Measurements from ENCODE around the gene EPB41L4A.

Gene EPB41L4A

DNA sequence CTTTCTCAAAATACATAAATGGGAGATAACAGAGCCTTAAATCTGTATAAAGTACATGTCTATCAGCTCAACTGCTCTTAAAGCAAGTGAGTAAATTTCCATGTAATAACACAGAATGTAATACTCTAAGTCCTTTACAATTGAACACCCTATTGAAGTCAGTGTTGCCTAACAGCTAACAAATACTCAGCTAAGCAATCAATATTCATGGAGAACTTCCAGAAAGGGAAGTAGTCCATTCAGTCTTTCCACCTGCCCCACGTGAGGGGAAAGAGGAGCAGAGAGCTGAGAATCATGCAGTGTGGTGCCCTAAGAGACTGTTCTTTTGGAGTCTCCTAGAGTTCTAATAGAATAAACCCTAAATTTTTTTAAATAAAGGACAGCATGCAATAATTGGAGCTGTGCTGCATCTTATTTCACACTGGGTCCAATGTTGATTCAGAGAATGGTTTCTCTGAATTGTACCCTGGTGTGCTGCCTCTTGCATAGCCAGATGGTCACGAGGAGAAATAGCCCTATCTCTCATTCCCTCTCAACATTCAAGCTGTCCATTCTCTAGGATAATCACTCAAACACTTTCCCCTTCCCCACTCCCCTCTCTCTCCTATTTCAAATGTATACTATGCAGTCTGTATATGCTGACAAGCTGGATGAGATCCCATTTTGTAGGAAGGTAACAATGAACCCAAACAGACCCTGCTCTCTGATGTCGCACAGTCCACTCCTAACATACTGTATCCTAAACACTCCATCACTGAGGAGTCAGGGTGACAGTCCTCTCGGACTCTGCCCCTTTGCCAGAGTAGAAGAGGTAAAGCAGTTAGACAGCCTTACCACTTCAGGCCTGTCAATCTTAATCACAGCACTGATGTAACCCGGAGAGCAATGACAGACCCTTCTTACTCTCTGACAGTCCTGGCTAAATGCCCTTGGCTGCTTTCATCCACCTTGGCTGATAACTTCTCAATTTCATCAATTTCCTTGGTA is 134.8 kb downstream of the EPB41L4A start:
- Mint-ChIP-seq H3K27me3 (ENCODE audit: low read depth) (no peaks in the 10 kb centered on the region), H3K4me3 (no peak overlapping the region), H3K36me3 (ENCODE audit: low read depth) (no peaks in the 10 kb centered on the region), H3K27ac (no peak overlapping the region), H3K4me1 (ENCODE audit: low read depth) (no peaks in the 10 kb centered on the region), H3K9me3 (no peaks in the 10 kb centered on the region)

DNA sequence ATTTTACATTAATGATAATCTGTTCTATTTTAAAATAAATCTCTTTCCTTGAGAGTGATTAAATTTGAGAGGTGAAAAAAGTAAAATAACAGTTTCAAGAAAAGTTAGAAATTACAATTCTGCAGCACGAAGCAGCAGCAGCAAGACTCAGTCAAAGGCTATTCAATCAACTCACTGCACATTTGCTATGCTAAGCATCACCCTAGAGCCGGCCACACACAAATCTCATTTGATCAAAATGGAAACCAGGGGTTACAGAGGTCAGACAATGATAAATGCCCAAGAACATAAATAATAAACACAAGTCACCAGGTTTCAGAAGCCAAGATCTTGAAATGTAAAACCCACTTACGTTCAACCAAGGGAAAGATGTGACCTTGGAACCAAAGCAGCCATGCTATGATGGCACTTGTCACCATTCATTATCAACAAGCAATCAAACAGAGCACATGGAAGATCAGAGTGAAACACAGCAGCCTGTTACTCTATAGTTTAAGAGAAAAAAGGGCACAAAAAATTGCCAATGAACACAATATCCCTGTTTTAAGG is 136.0 kb downstream of the EPB41L4A start:
- H3K36me3 Mint-ChIP-seq (ENCODE audit: low read depth) = no peaks in the 10 kb centered on the region

DNA sequence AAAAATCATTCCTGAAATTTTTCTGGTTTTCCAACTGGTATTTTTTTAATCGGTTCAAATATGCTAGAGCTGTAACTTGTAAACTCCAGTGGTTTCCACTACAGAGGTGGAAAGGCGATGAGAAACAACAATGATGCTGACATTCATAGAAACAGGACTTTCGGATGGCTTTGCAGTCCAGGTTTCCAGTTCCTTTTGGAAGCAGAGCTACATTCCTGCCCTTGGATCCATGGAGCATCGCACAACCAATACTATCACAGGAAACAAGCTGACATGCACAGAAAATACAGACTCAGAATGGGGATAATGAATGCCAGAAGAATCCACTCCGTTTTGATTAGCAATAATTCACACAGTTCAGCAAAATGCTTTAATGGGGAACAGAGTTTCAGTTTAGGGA is 140.0 kb downstream of the EPB41L4A start:
- Mint-ChIP-seq H3K4me3 (no peak overlapping the region), H3K36me3 (ENCODE audit: low read depth) (no peaks in the 10 kb centered on the region), H3K9me3 (no peaks in the 10 kb centered on the region), H3K4me1 (ENCODE audit: low read depth) (no peaks in the 10 kb centered on the region), H3K27me3 (ENCODE audit: low read depth) (no peaks in the 10 kb centered on the region), H3K27ac (no peak overlapping the region)

More for the DNA sequence above, 136.0 kb downstream of the EPB41L4A start:
- Mint-ChIP-seq H3K27ac (no peak overlapping the region), H3K9me3 (no peaks in the 10 kb centered on the region), H3K27me3 (ENCODE audit: low read depth) (no peaks in the 10 kb centered on the region), H3K4me3 (no peak overlapping the region), H3K4me1 (ENCODE audit: low read depth) (no peaks in the 10 kb centered on the region)

DNA sequence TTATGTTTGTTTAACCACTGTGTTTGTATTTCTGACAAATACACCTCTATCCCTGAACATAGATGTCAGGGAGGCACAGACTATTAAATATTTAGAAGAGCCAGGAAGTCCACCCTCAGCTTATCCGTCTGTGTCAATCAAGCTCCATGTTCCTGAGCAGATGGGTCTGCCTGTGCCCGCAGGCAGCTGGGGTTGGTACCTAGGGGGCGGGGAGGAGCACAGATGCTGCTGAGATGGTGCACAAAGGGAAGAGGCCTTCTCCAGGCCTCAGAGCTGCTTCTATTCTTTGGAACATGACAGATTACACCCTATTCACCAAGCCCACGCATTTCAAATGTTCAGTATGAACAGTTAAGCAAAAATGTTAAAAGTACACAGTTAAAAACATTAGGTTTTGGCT is 142.1 kb downstream of the EPB41L4A start:
- Mint-ChIP-seq H3K27ac (no peak overlapping the region), H3K9me3 (no peaks in the 10 kb centered on the region), H3K4me1 (ENCODE audit: low read depth) (no peaks in the 10 kb centered on the region), H3K27me3 (ENCODE audit: low read depth) (peaks cover 4% of the 10 kb centered on the region), H3K4me3 (no peak overlapping the region), H3K36me3 (ENCODE audit: low read depth) (no peaks in the 10 kb centered on the region)

DNA sequence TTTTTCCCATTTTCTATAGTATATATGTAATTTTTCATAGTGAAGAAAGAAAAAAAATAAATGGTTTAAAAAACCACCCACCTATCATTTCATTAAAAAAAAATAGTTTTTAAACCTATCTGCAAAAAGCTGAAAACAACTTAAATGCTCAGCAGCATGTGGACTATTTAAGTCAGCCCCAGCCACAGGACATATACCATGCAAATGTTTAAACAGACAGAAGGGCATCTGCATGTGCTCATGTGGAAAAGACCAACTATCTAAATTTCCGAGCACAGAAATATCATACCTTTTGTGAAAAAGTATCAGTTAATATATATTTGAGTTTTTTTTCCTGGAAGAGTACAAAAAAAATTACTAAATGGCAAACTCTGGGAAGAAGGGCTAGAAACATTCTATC is 143.4 kb downstream of the EPB41L4A start:
- no peak overlapping the region for H3K4me3 Mint-ChIP-seq
- no peaks in the 10 kb centered on the region for H3K9me3 Mint-ChIP-seq
- H3K27me3 Mint-ChIP-seq (ENCODE audit: low read depth) = peaks cover 4% of the 10 kb centered on the region
- no peak overlapping the region for H3K27ac Mint-ChIP-seq
- no peaks in the 10 kb centered on the region for H3K4me1 Mint-ChIP-seq (ENCODE audit: low read depth)
- no peaks in the 10 kb centered on the region for H3K36me3 Mint-ChIP-seq (ENCODE audit: low read depth)

DNA sequence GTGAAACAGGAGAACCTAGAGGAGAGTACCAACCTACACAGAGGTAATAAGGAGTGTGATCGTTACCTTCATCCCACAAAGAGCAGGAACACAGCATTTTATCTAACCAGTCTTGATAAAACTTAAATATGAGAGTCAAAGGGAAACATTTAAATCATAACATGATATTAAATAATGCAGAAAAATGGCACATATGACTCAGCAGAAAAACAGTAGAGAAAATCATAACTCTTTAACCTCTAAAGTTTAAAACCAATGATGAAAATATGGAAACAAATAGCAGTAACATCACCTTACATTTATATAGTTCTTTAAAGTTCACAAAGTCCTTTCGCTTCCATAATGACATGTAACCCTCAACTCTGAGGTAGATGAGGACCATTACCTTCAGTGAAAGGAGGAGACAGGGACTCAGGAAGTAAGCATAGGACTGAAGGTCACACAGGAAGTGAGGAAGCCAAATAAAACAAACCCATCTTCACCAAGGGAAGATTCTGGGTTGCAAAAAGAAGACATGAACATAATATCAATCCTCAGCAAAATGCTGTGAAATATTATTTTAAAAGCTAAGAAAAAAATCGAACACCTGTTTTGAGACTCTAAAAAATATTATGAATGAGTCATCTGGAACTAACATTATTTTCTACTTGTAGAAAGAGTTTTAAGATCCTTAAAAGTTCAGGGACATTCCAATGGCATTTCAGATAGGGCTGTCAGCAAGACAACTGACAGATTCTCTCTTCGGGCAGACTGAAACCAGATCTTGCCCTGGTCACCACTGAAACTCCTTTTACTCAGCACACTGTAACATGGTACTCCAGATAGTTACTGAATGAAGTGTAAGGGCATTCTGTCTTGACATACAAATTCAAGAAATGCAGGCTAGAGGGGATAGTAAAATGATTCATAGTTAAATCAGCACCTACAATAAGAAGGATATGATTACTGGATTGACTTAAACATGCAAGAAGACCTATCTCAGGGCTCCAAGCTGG is 148.5 kb downstream of the EPB41L4A start:
- Mint-ChIP-seq H3K4me1 (ENCODE audit: low read depth) (peaks cover 1% of the 10 kb centered on the region), H3K36me3 (ENCODE audit: low read depth) (no peaks in the 10 kb centered on the region), H3K4me3 (no peak overlapping the region), H3K27ac (no peak overlapping the region), H3K9me3 (no peaks in the 10 kb centered on the region), H3K27me3 (ENCODE audit: low read depth) (peaks cover 4% of the 10 kb centered on the region)

DNA sequence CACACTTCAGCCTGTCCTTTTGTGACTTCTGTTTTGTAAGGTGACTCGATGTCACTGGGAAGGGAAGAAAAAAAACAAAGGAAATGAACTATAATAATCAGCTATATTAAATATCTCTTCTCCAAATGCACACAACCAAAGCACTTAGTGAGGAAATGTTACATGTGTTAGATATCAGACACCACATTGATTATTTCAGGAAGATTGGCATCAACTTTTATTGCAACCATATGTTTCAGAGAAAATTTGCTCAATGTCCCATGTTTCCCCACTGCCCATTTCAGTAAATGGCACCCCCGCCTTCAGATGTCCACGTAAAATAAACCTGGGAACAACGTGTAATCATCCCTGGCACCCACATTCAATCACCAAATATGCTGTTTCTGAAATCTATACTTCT is 151.8 kb downstream of the EPB41L4A start:
- Mint-ChIP-seq H3K4me3 (no peak overlapping the region), H3K4me1 (ENCODE audit: low read depth) (peaks cover 1% of the 10 kb centered on the region), H3K27me3 (ENCODE audit: low read depth) (no peaks in the 10 kb centered on the region), H3K36me3 (ENCODE audit: low read depth) (no peaks in the 10 kb centered on the region), H3K27ac (no peak overlapping the region), H3K9me3 (no peaks in the 10 kb centered on the region)

DNA sequence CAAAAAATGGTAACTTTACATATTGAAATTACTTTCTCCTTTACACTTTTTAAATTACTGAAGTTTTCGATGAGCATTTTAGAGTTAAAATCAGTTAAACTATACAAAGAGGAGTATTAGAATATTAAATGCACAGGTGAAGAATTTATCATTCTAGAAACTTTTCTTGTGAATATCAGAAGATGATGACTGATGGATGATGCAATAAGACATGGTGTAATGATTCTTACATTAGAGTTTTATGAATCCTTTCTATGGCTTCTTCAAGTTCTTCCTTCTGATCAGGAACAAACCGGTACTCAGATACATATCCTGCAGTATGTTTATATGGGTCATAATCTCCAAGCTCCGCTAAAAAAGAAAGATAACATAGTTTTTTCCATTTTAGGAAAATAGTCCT is 154.4 kb downstream of the EPB41L4A start:
- Mint-ChIP-seq H3K27ac (no peak overlapping the region), H3K36me3 (ENCODE audit: low read depth) (no peaks in the 10 kb centered on the region), H3K4me3 (no peak overlapping the region), H3K4me1 (ENCODE audit: low read depth) (no peaks in the 10 kb centered on the region), H3K27me3 (ENCODE audit: low read depth) (no peaks in the 10 kb centered on the region), H3K9me3 (no peaks in the 10 kb centered on the region)

DNA sequence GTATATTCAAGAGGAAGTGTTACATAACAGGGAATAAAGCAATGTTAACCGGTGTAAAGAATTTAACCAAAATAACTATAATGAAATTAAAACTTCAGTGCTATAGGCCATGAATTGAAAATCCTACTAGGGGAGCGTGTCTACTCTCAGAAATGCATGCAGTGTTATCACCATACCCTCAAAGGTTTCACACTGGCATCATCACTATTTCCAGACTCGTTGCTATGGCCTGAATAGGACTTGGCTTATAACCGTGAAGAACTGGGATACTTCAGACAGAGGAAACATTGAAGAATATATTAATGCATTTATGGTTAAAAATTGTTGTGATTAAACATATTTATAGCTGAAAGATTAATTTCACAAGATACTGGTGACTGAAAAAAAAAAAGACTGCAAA is 154.9 kb downstream of the EPB41L4A start:
- Mint-ChIP-seq H3K9me3 (no peaks in the 10 kb centered on the region), H3K27me3 (ENCODE audit: low read depth) (no peaks in the 10 kb centered on the region), H3K36me3 (ENCODE audit: low read depth) (no peaks in the 10 kb centered on the region), H3K4me1 (ENCODE audit: low read depth) (no peaks in the 10 kb centered on the region), H3K27ac (no peak overlapping the region), H3K4me3 (no peak overlapping the region)

DNA sequence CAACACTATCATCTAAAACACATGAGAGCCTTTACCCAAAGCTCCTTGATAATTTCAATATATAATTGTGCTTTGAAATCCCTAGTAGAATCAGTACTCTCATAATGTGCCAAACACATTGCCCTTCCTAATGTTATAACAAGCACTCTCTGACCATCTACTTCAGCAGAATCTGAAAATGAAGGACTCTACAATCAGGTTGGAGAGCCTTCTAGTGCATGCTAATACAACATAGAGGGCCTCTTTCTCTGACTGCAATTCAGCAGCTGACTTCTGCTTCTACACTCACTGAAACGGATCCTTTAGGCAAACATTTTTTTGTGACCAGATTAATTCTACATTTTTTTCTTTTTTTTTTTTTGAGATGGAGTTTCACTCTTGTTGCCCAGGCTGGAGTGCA is 155.6 kb downstream of the EPB41L4A start:
- Mint-ChIP-seq H3K4me3 (no peak overlapping the region), H3K4me1 (ENCODE audit: low read depth) (no peaks in the 10 kb centered on the region), H3K9me3 (no peaks in the 10 kb centered on the region), H3K27ac (no peak overlapping the region), H3K36me3 (ENCODE audit: low read depth) (no peaks in the 10 kb centered on the region), H3K27me3 (ENCODE audit: low read depth) (peaks cover 1% of the 10 kb centered on the region)

DNA sequence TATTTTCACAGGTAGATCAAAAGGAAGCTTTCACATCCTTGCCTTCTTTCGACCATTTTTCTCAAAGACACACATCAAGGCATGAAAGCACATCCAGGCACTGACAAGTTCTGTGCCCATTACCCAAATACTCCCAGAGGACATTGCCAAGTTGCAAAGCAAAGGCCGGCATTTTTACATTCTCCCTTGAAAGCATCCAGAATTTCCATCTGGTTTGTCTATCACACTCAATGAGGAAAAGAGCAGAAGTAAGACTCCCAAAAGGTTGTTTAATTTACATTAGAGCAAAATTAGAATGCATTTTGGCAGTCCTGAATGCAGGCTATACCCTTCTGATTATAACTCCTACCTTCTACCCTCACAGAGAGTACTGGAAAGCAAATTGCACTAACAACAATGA is 160.5 kb downstream of the EPB41L4A start:
- no peaks in the 10 kb centered on the region for H3K9me3 Mint-ChIP-seq
- no peaks in the 10 kb centered on the region for H3K36me3 Mint-ChIP-seq (ENCODE audit: low read depth)
- H3K4me3 Mint-ChIP-seq = no peak overlapping the region
- no peaks in the 10 kb centered on the region for H3K4me1 Mint-ChIP-seq (ENCODE audit: low read depth)
- H3K27ac Mint-ChIP-seq = no peak overlapping the region
- peaks cover 7% of the 10 kb centered on the region for H3K27me3 Mint-ChIP-seq (ENCODE audit: low read depth)

DNA sequence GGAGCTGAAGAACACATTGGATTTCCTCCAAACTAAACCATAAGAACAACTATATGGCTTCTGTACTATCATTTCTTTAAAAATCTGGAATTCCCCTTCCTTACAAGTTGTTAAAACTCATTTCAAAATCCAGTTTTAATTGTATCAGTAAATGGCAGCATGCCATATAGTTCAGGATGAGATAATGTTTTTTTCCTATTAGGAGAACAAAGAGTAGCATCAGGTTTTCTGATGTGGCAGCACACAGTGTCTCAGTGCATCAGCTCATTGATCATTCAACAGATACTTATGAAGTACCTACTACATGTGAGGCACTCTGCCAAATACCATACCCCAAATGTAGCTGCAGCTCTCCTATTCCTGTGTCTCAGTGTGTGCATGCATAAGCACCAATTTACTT is 161.1 kb downstream of the EPB41L4A start:
- H3K4me3 Mint-ChIP-seq = no peak overlapping the region
- no peaks in the 10 kb centered on the region for H3K4me1 Mint-ChIP-seq (ENCODE audit: low read depth)
- H3K27ac Mint-ChIP-seq = no peak overlapping the region
- no peaks in the 10 kb centered on the region for H3K36me3 Mint-ChIP-seq (ENCODE audit: low read depth)
- no peaks in the 10 kb centered on the region for H3K9me3 Mint-ChIP-seq
- peaks cover 7% of the 10 kb centered on the region for H3K27me3 Mint-ChIP-seq (ENCODE audit: low read depth)

DNA sequence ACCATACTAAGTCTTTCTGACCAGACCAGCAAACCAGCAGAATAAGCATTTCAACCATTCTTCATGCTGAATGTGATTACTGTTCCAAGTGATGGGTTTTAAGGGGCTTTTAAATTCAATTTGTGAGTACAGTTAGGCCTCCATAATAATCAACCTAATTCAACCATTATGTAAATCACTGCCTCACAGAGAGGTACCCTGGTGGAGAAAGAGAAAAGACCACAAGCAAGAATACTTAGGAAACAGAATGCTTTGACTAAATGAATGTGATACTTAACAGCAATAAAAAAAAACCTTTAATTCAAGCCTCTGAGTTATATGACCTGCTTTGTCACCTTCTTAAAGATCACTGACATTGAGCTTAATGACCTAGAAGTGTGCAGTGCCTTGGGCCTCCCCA is 162.1 kb downstream of the EPB41L4A start:
- H3K27ac Mint-ChIP-seq = no peak overlapping the region
- H3K9me3 Mint-ChIP-seq = no peaks in the 10 kb centered on the region
- H3K36me3 Mint-ChIP-seq (ENCODE audit: low read depth) = no peaks in the 10 kb centered on the region
- no peak overlapping the region for H3K4me3 Mint-ChIP-seq
- H3K27me3 Mint-ChIP-seq (ENCODE audit: low read depth) = peaks cover 7% of the 10 kb centered on the region
- H3K4me1 Mint-ChIP-seq (ENCODE audit: low read depth) = no peaks in the 10 kb centered on the region

DNA sequence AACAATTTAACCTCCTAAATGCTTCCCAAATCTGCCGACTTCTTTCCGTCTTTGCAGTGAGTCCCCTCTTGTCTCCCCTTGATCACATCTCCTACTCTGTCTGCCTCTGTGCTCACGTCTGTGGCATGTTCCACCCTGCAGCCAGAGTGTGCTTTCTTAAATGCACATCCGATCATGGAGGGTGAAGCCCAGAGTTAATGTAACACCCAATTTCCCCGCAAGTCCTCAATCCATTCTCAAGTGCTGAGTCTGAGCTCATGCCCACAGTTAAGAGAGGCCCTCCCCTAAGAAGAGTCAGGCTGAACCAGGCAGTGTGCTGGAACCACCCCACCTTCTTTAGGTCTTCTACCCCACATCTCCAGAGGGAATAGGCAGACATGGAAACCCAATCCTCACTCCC is 164.8 kb downstream of the EPB41L4A start:
- Mint-ChIP-seq H3K27ac (no peak overlapping the region), H3K4me3 (no peak overlapping the region), H3K36me3 (ENCODE audit: low read depth) (no peaks in the 10 kb centered on the region), H3K27me3 (ENCODE audit: low read depth) (peaks cover 7% of the 10 kb centered on the region), H3K4me1 (ENCODE audit: low read depth) (no peaks in the 10 kb centered on the region), H3K9me3 (no peaks in the 10 kb centered on the region)

Data from T-helper 1 cell treated with Interleukin-12 subunit alpha and Interleukin-12 subunit beta and Interleukin-4 antibody, amounts not matched to agents 30 μg/mL and 1 μg/mL, for 36 hours (primary cell).